HEK293 (cell line): ENCODE measurements around the gene ZNF79.

Experiments
- CTCF ChIA-PET: fragments of 350-600 bp; formaldehyde crosslinking; extraction: SDS; loops from one replicate; lab custom pipeline; 2021; ENCODE audit warnings: antibody characterized with exemption; lab: Yijun Ruan, JAX
- POLR2A ChIA-PET: fragments of 300-600 bp; formaldehyde crosslinking; extraction: SDS; loops from one replicate; lab custom pipeline; 2020; ENCODE audit warnings: antibody characterized with exemption, inconsistent platforms; lab: Yijun Ruan, JAX
- H3K27ac ChIP-seq: fragments of 200-500 bp; sonication (Bioruptor generic); 2 replicates; pipeline ENCODE4 v1.5.1; 2014; ENCODE audit warnings: low read depth, low read length, control low read depth, inconsistent platforms; ENCODE audit errors: extremely low read depth
- H3K36me3 ChIP-seq, 2 experiments: fragments of 200-500 bp in 1 of 2; sonication (Bioruptor generic) in 1 of 2; 1 replicate in 1 of 2; 2 replicates in 1 of 2; pipeline ENCODE4 v1.5.1; 2014 to 2017; ENCODE audit warnings: inconsistent platforms in 2 of 2, low read length in 2 of 2; ENCODE audit not compliant: control insufficient read depth in 2 of 2, insufficient read depth in 1 of 2
- H3K4me1 ChIP-seq: fragments of 200-500 bp; sonication (Bioruptor generic); 2 replicates; pipeline ENCODE4 v1.5.1; 2014; ENCODE audit warnings: mild to moderate bottlenecking, low read length, inconsistent platforms; ENCODE audit not compliant: control insufficient read depth, insufficient read depth
- H3K4me3 ChIP-seq: 2 replicates; pipeline ENCODE4 v1.5.1; 2011; ENCODE audit warnings: low read depth, mild to moderate bottlenecking, control low read depth, low read length, moderate library complexity
- H3K9me3 ChIP-seq: fragments of 200-500 bp; sonication (Bioruptor generic); 2 replicates; pipeline ENCODE4 v1.5.1; 2014; ENCODE audit warnings: low read depth, low read length, inconsistent platforms; ENCODE audit not compliant: control insufficient read depth, insufficient read depth
- EGR2 ChIP-seq: fragments of 450-650 bp; formaldehyde crosslinking; IDR thresholded peaks from 2 replicates; pipeline ENCODE4 v1.5.1; 2016; ENCODE audit warnings: low read depth, missing biosample characterization, missing genetic modification characterization
- FEZF1 ChIP-seq: fragments of 450-650 bp; formaldehyde crosslinking; IDR thresholded peaks from 2 replicates; pipeline ENCODE4 v1.5.1; 2016; ENCODE audit warnings: missing biosample characterization, missing genetic modification characterization
- GLI4 ChIP-seq: fragments of 450-650 bp; formaldehyde crosslinking; IDR thresholded peaks from 2 replicates; pipeline ENCODE4 v1.5.1; 2016; ENCODE audit warnings: missing biosample characterization, missing genetic modification characterization
- GLIS1 ChIP-seq: fragments of 450-650 bp; formaldehyde crosslinking; IDR thresholded peaks from 2 replicates; pipeline ENCODE4 v1.5.1; 2016; ENCODE audit warnings: missing biosample characterization, missing genetic modification characterization
- GLIS2 ChIP-seq: fragments of 450-650 bp; formaldehyde crosslinking; IDR thresholded peaks from 2 replicates; pipeline ENCODE4 v1.5.1; 2016; ENCODE audit warnings: missing biosample characterization, missing genetic modification characterization
- MZF1 ChIP-seq: fragments of 450-650 bp; formaldehyde crosslinking; IDR thresholded peaks from 2 replicates; pipeline ENCODE4 v1.5.1; 2017; ENCODE audit warnings: missing biosample characterization, missing genetic modification characterization, borderline replicate concordance
- RBAK ChIP-seq: fragments of 450-650 bp; formaldehyde crosslinking; IDR thresholded peaks from 2 replicates; pipeline ENCODE4 v1.5.1; 2016; ENCODE audit warnings: missing biosample characterization, missing genetic modification characterization
- ZBTB21 ChIP-seq: fragments of 450-650 bp; formaldehyde crosslinking; IDR thresholded peaks from 2 replicates; pipeline ENCODE4 v1.5.1; 2017; ENCODE audit warnings: missing biosample characterization, missing genetic modification characterization
- ZBTB48 ChIP-seq: fragments of 450-650 bp; formaldehyde crosslinking; IDR thresholded peaks from 2 replicates; pipeline ENCODE4 v1.5.1; 2016; ENCODE audit warnings: missing biosample characterization, missing genetic modification characterization
- ZEB2 ChIP-seq: fragments of 450-650 bp; formaldehyde crosslinking; IDR thresholded peaks from 2 replicates; pipeline ENCODE4 v1.5.1; 2016; ENCODE audit warnings: missing biosample characterization, missing genetic modification characterization
- ZFHX2 ChIP-seq: fragments of 450-650 bp; formaldehyde crosslinking; conservative IDR thresholded peaks from 2 replicates; pipeline ENCODE4 v1.5.1; 2016; ENCODE audit warnings: missing biosample characterization, missing genetic modification characterization
- ZIC2 ChIP-seq: fragments of 450-650 bp; formaldehyde crosslinking; IDR thresholded peaks from 2 replicates; pipeline ENCODE4 v1.5.1; 2016; ENCODE audit warnings: missing biosample characterization, missing genetic modification characterization
- ZNF157 ChIP-seq: fragments of 450-650 bp; formaldehyde crosslinking; IDR thresholded peaks from 2 replicates; pipeline ENCODE4 v1.5.1; 2016; ENCODE audit warnings: missing biosample characterization, missing genetic modification characterization
- ZNF174 ChIP-seq: fragments of 450-650 bp; formaldehyde crosslinking; IDR thresholded peaks from 2 replicates; pipeline ENCODE4 v1.5.0; 2017; ENCODE audit warnings: missing biosample characterization, mild to moderate bottlenecking, missing genetic modification characterization
- ZNF211 ChIP-seq: fragments of 450-650 bp; formaldehyde crosslinking; IDR thresholded peaks from 2 replicates; pipeline ENCODE4 v1.5.1; 2016; ENCODE audit warnings: low read depth, missing biosample characterization, missing genetic modification characterization
- ZNF423 ChIP-seq: fragments of 450-650 bp; formaldehyde crosslinking; IDR thresholded peaks from 2 replicates; pipeline ENCODE4 v1.5.1; 2016; ENCODE audit warnings: missing biosample characterization, missing genetic modification characterization
- ZNF433 ChIP-seq: fragments of 450-650 bp; formaldehyde crosslinking; IDR thresholded peaks from 2 replicates; pipeline ENCODE4 v1.5.1; 2016; ENCODE audit warnings: missing biosample characterization, missing genetic modification characterization, low read depth
- ZNF514 ChIP-seq: fragments of 450-650 bp; formaldehyde crosslinking; IDR thresholded peaks from 2 replicates; pipeline ENCODE4 v1.5.1; 2016; ENCODE audit warnings: missing biosample characterization, missing genetic modification characterization
- ZNF555 ChIP-seq: fragments of 450-650 bp; formaldehyde crosslinking; conservative IDR thresholded peaks from 2 replicates; pipeline ENCODE4 v1.5.1; 2017; ENCODE audit warnings: missing biosample characterization, mild to moderate bottlenecking, missing genetic modification characterization, inconsistent platforms
- ZNF561 ChIP-seq: fragments of 450-650 bp; IDR thresholded peaks from 2 replicates; pipeline ENCODE4 v1.5.1; 2018; ENCODE audit warnings: missing biosample characterization, missing genetic modification characterization, borderline replicate concordance
- ZNF580 ChIP-seq: fragments of 450-650 bp; formaldehyde crosslinking; IDR thresholded peaks from 2 replicates; pipeline ENCODE4 v1.5.1; 2016; ENCODE audit warnings: missing biosample characterization, missing genetic modification characterization
- ZNF600 ChIP-seq: fragments of 450-650 bp; formaldehyde crosslinking; IDR thresholded peaks from 2 replicates; pipeline ENCODE4 v1.5.1; 2016; ENCODE audit warnings: missing biosample characterization, missing genetic modification characterization
- TF ChIP-seq, protein P1 (sequence below): fragments of 450-650 bp; formaldehyde crosslinking; IDR thresholded peaks from 2 replicates; pipeline ENCODE4 v1.5.1; 2016; ENCODE audit warnings: missing biosample characterization, missing genetic modification characterization

Gene ZNF79

DNA sequence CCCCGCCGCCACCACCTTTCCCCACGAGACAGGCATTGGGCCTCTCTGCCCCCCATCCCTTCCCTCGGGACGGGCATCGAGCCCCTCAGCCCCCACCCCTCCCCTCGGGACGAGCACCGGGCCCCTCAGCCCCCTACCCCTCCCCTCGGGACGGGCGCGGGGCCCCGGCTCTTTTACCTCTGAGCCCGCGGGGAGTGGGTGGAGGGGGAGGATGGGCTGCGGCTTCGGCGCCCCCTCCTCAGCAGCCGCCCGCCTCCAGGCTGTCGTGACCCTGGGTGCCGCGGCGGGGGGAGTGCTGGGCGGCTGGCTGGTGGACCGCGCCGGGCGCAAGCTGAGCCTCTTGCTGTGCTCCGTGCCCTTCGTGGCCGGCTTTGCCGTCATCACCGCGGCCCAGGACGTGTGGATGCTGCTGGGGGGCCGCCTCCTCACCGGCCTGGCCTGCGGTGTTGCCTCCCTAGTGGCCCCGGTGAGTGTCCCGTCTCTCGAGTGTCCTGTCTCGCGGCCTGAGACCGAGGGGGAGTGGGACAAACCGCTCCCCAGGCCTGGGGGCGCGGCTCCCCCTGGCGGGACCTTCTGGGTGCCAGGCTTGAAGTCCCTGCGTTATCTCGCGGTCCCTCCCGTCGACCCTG lies 26.4 kb upstream of the ZNF79 start (continued):
- TF ChIP-seq ZNF561 (tag by site-specific recombination), result peak; percentile 20; the same call in 1 of the 2 replicates
- peak; percentile 51; the same call in 1 of the 2 replicates for TF ChIP-seq ZEB2
- TF ChIP-seq, protein P1, sequence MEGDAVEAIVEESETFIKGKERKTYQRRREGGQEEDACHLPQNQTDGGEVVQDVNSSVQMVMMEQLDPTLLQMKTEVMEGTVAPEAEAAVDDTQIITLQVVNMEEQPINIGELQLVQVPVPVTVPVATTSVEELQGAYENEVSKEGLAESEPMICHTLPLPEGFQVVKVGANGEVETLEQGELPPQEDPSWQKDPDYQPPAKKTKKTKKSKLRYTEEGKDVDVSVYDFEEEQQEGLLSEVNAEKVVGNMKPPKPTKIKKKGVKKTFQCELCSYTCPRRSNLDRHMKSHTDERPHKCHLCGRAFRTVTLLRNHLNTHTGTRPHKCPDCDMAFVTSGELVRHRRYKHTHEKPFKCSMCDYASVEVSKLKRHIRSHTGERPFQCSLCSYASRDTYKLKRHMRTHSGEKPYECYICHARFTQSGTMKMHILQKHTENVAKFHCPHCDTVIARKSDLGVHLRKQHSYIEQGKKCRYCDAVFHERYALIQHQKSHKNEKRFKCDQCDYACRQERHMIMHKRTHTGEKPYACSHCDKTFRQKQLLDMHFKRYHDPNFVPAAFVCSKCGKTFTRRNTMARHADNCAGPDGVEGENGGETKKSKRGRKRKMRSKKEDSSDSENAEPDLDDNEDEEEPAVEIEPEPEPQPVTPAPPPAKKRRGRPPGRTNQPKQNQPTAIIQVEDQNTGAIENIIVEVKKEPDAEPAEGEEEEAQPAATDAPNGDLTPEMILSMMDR, result peak; percentile 89; the same call in 1 of the 2 replicates
- TF ChIP-seq ZNF600 (tag by site-specific recombination), result 0 out of 2 replicates have a peak, but pooled peaks have one; percentile 44
- peak; percentile 99 for TF ChIP-seq ZIC2 (tag by site-specific recombination)
- TF ChIP-seq ZFHX2 (tag by site-specific recombination), result peak; percentile 82
- TF ChIP-seq EGR2 (tag by site-specific recombination), result peak; percentile 49; the same call in 1 of the 2 replicates
- no peak for TF ChIP-seq ZNF514 (tag by site-specific recombination)
- TF ChIP-seq GLI4 (tag by site-specific recombination), result no peak
- TF ChIP-seq GLIS1, result peak; percentile 59; the same call in 1 of the 2 replicates
- TF ChIP-seq ZBTB48, result 0 out of 2 replicates have a peak, but pooled peaks have one; percentile 22

DNA sequence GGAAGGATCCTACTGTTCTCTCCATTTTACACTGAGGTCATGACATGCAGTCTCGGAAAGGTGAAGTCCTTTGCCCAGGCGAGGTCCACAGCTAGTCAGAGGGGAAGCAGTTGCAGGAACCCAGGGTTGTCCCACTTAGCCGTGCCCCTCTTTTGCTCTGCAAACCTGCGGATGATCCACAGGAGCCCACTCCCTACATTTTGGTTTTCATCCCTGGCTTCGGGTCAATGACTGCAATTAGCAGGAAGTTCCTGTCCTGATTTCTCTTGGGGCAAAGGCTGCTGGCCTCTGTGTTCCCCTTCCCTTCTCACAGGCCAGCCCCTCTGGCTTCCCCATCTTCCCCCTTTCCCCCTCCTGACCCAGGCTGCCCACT lies 25.9 kb upstream of the ZNF79 start:
- no peaks in the 10 kb centered on the region for H3K9me3 ChIP-seq
- H3K4me3 ChIP-seq, result peak overlapping the region; percentile 57
- H3K27ac ChIP-seq, result no peak overlapping the region
- ChIA-PET CTCF (interaction anchor here (0.5 to 1.8 kb wide), 13 partner anchors 10 to 692 kb away, joined by 3 to 7 read pairs (median 3); partner anchors contain the start of gene ZNF79), POLR2A (interaction anchor here (0.7 to 2.2 kb wide), 5 partner anchors 10 to 174 kb away, joined by 3 to 50 read pairs (median 7); partner anchors contain the start of gene ZNF79)
- H3K36me3 ChIP-seq, result peaks cover 0 to 31% of the 10 kb centered on the region in 2 experiments; a peak in 1 of 3 replicates
- TF ChIP-seq ZBTB21 (tag by site-specific recombination) (no peak), GLIS2 (tag by site-specific recombination) (peak; percentile 3; the same call in 1 of the 2 replicates)
- H3K4me1 ChIP-seq, result 0 out of 2 replicates have a peak, but pooled peaks cover 5% of the 10 kb centered on the region

- POLR2A ChIA-PET, result interaction anchor here (0.5 to 1.6 kb wide), 8 partner anchors 11 to 1239 kb away, joined by 3 to 8 read pairs (median 5); partner anchors contain the start of gene ZNF79
- H3K9me3 ChIP-seq, result no peaks in the 10 kb centered on the region
- TF ChIP-seq ZNF423 (tag by site-specific recombination), result no peak
- TF ChIP-seq ZNF580, result no peak
- no peak for TF ChIP-seq FEZF1 (tag by site-specific recombination)
- no peak for TF ChIP-seq ZNF555 (tag by site-specific recombination)
- no peak for TF ChIP-seq ZNF157 (tag by site-specific recombination)
- no peak for TF ChIP-seq GLIS1
- TF ChIP-seq ZNF174 (tag by site-specific recombination), result no peak
- TF ChIP-seq GLIS2 (tag by site-specific recombination), result no peak
- TF ChIP-seq MZF1 (tag by site-specific recombination), result no peak
- TF ChIP-seq GLI4 (tag by site-specific recombination), result no peak
- no peak for TF ChIP-seq ZNF433 (tag by site-specific recombination)
- TF ChIP-seq RBAK, result no peak
- no peak for TF ChIP-seq ZNF211 (tag by site-specific recombination)
- TF ChIP-seq, all 188 proteins: peak for 0
- no peak overlapping the region for H3K4me3 ChIP-seq
- CTCF ChIA-PET, result interaction anchor here (0.5 to 1.8 kb wide), 20 partner anchors 9 to 693 kb away, joined by 3 to 7 read pairs (median 3); partner anchors contain the start of gene ZNF79
- H3K36me3 ChIP-seq, result peaks cover 0 to 37% of the 10 kb centered on the region in 2 experiments; a peak in 1 of 3 replicates
- H3K27ac ChIP-seq, result no peak overlapping the region
- H3K4me1 ChIP-seq, result 0 out of 2 replicates have a peak, but pooled peaks cover 5% of the 10 kb centered on the region
Measured at GRCh38 chr9:127398715-127399400, 25.3 kb upstream of the ZNF79 start.
